HPDE6-E6E7 (cell line): Measurements from ENCODE around the gene CHRNA7.
"Not testable (repeated sequence)": the region's sequence is repeated elsewhere in the genome, so short reads cannot be mapped to it uniquely, and the experiment has no call there.

ENCODE experiments used
- DNase-seq: peaks from one replicate; pipeline ENCODE4 v3.0.0; 2011; ENCODE audit warnings: missing footprints; ENCODE audit errors: extremely low spot score

CHRNA7 gene

DNA sequence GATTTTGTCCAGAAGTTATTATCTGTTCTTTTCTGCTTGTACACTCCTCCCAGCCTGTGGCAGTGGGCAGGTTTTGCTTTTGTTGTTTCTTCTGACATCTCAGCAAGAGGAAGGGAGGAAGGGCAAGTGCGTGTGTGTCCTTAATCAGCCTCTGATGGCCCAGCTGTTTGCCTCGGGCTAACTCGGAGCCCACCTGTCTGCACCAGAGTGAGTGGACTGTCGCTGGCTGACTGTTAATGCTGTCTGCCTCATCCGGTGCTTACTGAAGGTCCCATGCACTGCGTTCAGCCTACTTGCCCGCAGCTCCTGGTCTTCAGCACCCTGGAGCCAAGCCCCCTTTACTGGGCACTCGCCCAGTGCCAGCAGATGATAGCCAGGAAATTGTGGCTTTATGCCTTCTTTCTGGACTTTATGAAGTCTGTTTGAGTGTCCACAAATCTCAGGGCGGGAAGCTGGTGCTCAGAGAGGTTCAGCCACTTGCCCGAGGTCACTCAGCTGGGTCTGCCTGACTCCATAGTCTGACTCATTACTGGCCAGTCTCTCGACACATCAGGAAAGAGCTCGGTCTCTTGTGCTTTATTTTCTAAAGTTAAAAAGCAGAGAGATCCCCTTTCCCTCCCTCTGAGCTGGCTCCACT, 89.5 kb downstream of the CHRNA7 start:
- DNase-seq = no peak

- no peak for DNase-seq
These were observed 90.5 kb downstream of the CHRNA7 start for GRCh38 chr15:32120577-32121383.

DNA sequence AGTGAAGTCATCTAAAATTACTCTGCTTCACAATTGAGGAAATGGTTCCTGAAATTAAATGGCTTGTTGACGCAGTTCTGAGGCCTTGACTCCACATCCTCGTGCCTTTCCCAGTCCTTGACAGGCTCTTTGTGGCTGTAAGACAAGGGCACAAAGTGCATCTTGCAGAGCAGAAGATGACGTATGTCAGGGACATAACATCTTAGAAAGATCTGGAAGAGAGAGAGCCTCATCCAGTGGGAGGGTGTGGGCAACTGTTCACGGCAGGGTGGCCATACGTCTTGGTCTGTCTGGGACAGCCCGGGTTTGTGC, 91.0 kb downstream of the CHRNA7 start:
- no peak for DNase-seq

GRCh38 chr15:32122013-32122412, 91.7 kb downstream of the CHRNA7 start:
- DNase-seq = no peak

- no peak for DNase-seq
These were observed 93.2 kb downstream of the CHRNA7 start for GRCh38 chr15:32123473-32123872.

GRCh38 chr15:32124726-32125125, 94.4 kb downstream of the CHRNA7 start:
- no peak for DNase-seq

DNA sequence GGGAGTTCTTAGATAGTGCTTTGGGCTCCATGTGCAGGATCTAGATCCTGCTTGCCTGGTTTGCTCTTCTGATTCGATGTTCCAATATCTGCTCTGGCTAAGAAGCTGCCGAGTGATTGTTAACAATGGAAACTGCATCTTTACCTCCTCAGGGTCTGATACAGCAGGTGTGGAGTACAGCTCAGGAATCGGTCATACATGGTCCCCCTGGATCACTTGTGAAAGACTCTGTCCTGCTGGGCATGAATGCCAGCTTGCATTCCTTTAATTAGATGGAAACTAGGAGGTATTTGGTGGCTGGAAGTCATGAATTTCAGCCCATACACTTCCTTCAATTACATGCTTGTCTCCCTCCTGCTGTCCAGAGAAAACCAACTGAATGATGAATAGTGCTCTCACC, 95.3 kb downstream of the CHRNA7 start:
- no peak for DNase-seq

DNA sequence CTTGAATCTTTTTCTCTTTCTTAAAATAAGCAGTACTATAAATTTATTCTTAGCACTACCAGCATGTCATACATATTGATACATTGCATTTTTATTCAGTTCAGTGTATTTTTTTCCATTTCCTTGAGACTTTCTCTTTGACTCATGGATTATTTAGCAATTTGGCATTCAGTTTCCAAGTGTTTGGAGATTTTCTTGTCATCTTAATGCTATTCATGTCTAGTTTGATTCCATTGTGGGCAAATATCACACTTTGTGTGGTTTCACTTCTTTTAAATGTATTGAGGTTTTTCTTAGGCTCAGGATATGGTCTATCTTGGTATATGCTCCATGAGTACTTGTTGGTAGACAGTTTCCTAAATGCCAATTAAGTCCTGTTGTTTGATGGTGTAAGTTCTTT, 99.5 kb downstream of the CHRNA7 start:
- no peak for DNase-seq

DNA sequence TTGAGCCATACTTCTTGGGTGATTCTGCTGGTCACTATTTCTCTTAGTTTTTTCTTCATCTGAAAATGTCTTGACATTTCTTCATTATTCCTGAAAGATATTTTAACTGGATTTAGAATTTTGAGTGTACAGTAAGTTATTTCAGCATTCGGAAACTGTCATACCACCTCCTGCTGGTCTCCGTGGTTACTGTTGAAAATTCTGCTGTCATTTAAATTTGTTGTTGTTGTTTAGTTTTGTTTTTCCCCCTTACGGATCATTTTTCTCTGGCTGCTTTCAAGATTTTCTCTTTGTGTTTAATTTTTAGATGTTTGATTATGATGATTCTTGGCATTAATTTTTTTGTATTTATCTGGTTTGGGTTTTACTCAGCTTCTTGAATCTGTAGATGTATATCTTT, 100.5 kb downstream of the CHRNA7 start:
- no peak for DNase-seq

GRCh38 chr15:32131803-32132202, 101.5 kb downstream of the CHRNA7 start:
- DNase-seq = no peak

DNA sequence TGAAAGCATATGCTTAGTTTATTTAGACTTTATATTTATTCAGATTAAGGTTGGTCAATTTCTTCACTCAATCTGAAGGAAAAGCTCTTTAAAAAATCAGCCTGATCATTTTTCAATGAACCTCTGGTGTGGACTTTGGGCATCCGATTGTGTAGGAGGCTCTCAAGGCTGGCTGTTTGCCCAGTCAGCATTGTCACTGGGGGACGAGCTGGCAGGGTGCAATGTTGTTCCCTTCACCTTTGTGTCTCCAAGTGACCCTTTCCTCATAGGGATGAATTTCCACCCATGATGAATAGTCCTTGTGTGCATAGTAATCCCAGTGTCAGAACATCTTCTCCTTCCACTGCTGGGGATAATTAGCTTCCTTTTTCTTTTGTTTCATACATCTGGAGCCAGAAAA, 102.5 kb downstream of the CHRNA7 start:
- no peak for DNase-seq

- DNase-seq = no peak
These were observed 104.5 kb downstream of the CHRNA7 start for GRCh38 chr15:32134842-32135241.

DNA sequence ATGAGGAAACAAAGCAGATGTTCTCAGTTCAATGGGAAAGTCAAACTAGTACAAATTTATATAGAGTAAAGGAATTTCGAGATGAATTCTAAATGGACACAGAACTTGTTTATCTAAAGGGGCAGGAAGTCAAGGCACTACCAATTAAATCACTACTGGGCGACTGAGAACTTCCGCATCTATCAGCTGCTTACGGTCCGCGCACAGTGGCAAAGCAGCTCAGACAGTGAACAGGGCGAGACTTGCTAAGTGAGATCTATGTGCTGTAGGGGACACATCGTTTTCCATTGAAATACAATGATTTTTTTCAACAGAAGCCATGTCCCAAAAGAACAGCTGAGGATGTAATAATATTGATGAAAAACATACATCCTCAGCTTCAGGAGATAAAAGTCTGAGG, 105.0 kb downstream of the CHRNA7 start:
- no peak for DNase-seq

DNA sequence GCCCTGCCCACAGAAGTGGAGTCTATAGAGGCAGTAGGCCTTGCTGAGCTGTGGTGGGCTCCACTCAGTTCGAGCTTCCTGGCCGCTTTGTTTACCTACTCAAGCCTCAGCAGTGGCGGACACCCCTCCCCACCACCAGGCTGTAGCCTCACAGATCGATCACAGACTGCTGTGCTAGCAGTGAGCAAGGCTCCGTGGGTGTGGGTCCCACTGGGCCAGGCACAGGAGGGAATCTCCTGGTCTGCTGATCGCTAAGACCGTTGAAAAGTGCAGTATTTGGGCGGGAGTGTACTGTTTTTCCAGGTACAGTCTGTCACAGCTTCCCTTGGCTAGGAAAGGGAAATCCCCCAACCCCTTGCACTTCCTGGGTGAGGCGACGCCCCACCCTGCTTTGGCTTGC, 115.2 kb downstream of the CHRNA7 start:
- not testable (repeated sequence) for DNase-seq

- no peak for DNase-seq
These were observed 118.7 kb downstream of the CHRNA7 start for GRCh38 chr15:32148833-32149555.

DNA sequence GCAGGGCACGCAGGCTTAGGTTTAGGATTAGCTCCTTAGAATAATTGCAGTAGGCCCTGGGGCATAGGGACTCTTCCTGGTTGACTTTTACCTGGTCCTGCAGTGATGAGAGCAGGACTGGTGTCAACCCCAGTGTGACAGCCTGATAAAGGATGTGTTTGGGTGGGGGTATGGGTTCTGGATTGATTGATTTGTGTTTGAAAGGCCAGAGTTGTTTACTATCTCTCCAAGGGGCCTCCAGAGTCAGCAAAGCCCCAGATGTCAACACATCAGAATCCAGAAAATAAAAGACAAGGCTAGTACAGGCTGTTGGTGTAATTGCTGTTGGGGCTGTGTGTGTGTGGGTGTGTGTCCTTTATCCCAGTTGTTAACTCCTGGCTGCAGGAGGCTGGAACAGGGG, 122.3 kb downstream of the CHRNA7 start:
- DNase-seq = no peak

DNA sequence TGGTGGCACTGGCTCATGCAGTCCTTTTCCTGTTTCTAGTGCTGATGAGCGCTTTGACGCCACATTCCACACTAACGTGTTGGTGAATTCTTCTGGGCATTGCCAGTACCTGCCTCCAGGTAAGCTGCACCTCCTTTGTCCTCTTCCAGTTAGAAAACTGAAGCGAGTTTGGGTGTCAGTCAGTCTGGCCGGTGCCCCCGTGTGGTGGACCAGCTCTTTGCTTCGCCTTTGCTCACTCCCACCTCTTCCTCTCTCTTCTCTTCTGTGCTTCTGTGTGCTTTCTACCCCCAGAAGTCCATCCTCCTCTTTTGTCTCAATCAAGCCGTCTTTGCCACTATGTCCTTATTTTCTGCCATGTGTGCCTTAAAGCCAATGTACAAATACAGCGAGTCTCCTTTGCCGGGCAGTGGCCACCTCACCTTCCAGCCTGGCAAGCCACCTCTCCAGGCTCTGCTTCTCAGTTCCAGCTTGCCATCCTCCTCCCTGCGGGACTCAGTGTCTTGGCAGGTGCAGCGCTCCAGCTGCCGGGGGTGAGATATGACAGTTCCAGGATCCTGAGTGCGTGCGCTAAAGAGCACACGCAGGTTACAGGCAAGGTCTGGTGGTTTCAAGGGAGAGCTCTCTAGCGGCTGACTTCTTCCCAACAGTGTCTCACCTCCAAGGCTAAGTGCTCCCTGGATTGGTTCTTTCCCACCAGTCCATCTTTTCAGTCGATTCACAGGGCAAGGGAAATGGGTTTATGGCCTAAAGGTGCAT, 123.7 kb downstream of the CHRNA7 start:
- not testable (repeated sequence) for DNase-seq

DNA sequence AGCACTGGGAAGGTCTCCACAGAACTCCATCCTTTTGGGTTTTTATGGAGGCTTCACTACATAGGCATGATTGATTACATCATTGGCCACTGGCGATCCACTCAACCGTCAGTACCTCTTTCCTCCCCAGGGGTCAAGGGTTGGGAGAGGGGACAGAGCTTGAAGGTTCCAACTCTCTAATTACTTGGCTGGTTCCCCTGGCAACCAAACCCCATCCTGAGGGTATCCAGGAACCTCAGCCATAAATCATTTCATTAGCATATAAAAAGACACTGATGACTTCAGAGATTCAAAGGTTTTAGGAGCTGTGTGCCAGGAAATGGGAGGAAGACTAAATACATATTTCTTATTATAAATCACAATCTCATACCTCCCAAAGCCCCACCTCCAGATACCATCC, 131.8 kb downstream of the CHRNA7 start:
- not testable (repeated sequence) for DNase-seq

GRCh38 chr15:32164065-32164464, 133.8 kb downstream of the CHRNA7 start:
- not testable (repeated sequence) for DNase-seq

DNA sequence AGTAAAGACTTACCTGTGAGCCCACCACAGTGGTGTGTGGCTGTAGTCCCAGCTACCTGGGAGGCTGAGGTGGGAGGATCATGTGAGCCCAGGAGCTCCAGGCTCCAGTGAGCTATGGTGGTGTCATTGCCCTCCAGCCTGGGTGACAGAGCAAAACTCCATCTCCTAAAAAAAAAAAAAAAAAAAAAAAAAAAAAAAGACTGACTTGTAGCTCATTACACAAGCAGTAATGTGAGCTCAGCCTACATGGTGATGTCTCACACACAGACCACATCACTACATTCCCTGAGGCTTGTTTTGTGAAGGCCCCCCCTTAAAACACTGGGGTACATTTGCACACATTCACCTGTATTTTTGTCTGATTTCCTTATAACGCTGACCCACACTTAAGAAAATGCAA, 134.4 kb downstream of the CHRNA7 start:
- DNase-seq = not testable (repeated sequence)

DNA sequence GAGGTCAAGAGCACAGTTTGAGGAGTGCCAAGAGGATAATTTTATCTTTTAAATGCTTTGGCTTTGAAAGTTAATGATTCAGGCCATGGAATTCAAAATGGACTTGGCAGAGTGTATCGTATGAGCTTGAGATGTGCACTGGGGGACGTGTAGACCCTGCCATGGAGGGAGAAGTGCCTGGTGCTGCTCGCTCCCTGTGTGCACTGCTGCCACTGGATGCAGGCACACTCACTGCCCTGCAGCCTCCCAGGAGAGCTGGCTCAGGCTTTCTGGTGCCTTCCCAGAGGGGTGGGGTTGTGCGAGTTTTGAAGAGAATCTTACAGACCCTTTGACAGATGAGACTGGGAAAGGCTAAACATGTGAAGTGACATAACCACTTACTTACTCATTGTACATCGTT, 135.5 kb downstream of the CHRNA7 start:
- not testable (repeated sequence) for DNase-seq

- not testable (repeated sequence) for DNase-seq
These were observed 136.0 kb downstream of the CHRNA7 start for GRCh38 chr15:32166270-32166669.
